Measurements from ENCODE around the gene CCL4L2. TPM values are rescaled to one million over a fixed set of nuclear protein-coding genes. Genes with fewer than 3 reads are reported as not detected.
"Not testable (repeated sequence)": the region's sequence is repeated elsewhere in the genome, so short reads cannot be mapped to it uniquely, and the experiment has no call there.

CCL4L2 gene
- total RNA-seq, 1 donor from 2014 or later: not detected

GRCh38 chr17:36193216-36193775, 17.6 kb upstream of the CCL4L2 start:
- peaks cover 57% of the 10 kb centered on the region for H3K27me3 Mint-ChIP-seq (ENCODE audit: unreplicated experiment)
- no peaks in the 10 kb centered on the region for H3K9me3 Mint-ChIP-seq (ENCODE audit: unreplicated experiment)
- DNase-seq (ENCODE audit: extremely low spot score, unreplicated experiment): no peak
- H3K4me1 Mint-ChIP-seq (ENCODE audit: unreplicated experiment): peaks cover 9% of the 10 kb centered on the region
- TF ChIP-seq CTCF (IDR thresholded peaks at IDR 0.05): no peak
- H3K27ac Mint-ChIP-seq (ENCODE audit: unreplicated experiment): no peak overlapping the region
- H3K36me3 Mint-ChIP-seq (ENCODE audit: unreplicated experiment): no peaks in the 10 kb centered on the region
- H3K4me3 Mint-ChIP-seq (ENCODE audit: unreplicated experiment): no peak overlapping the region

- not testable (repeated sequence) for H3K4me3 Mint-ChIP-seq (ENCODE audit: unreplicated experiment); H3K9me3 Mint-ChIP-seq (ENCODE audit: unreplicated experiment); H3K27ac Mint-ChIP-seq (ENCODE audit: unreplicated experiment); H3K36me3 Mint-ChIP-seq (ENCODE audit: unreplicated experiment); DNase-seq (ENCODE audit: extremely low spot score, unreplicated experiment); H3K4me1 Mint-ChIP-seq (ENCODE audit: unreplicated experiment)
- H3K27me3 Mint-ChIP-seq (ENCODE audit: unreplicated experiment): peaks cover 58% of the 10 kb centered on the region
Observed at GRCh38 chr17:36194147-36194831, 16.6 kb upstream of the CCL4L2 start.

GRCh38 chr17:36194832-36195433, 15.9 kb upstream of the CCL4L2 start:
- not testable (repeated sequence) for H3K4me1 Mint-ChIP-seq (ENCODE audit: unreplicated experiment); H3K27ac Mint-ChIP-seq (ENCODE audit: unreplicated experiment); H3K36me3 Mint-ChIP-seq (ENCODE audit: unreplicated experiment); H3K4me3 Mint-ChIP-seq (ENCODE audit: unreplicated experiment); H3K9me3 Mint-ChIP-seq (ENCODE audit: unreplicated experiment)
- peak; percentile 80 for DNase-seq (ENCODE audit: extremely low spot score, unreplicated experiment)
- peaks cover 58% of the 10 kb centered on the region for H3K27me3 Mint-ChIP-seq (ENCODE audit: unreplicated experiment)

GRCh38 chr17:36195434-36196130, 15.3 kb upstream of the CCL4L2 start:
- H3K27ac Mint-ChIP-seq (ENCODE audit: unreplicated experiment): no peak overlapping the region
- TF ChIP-seq CTCF (IDR thresholded peaks at IDR 0.05): no peak
- peaks cover 56% of the 10 kb centered on the region for H3K27me3 Mint-ChIP-seq (ENCODE audit: unreplicated experiment)
- no peak overlapping the region for H3K4me3 Mint-ChIP-seq (ENCODE audit: unreplicated experiment)
- peak; percentile 87 for DNase-seq (ENCODE audit: extremely low spot score, unreplicated experiment)
- no peaks in the 10 kb centered on the region for H3K36me3 Mint-ChIP-seq (ENCODE audit: unreplicated experiment)
- peaks cover 9% of the 10 kb centered on the region for H3K4me1 Mint-ChIP-seq (ENCODE audit: unreplicated experiment)
- H3K9me3 Mint-ChIP-seq (ENCODE audit: unreplicated experiment): no peaks in the 10 kb centered on the region

GRCh38 chr17:36196131-36196486, 14.8 kb upstream of the CCL4L2 start:
- Mint-ChIP-seq H3K27ac (ENCODE audit: unreplicated experiment) (no peak overlapping the region), H3K36me3 (ENCODE audit: unreplicated experiment) (no peaks in the 10 kb centered on the region), H3K9me3 (ENCODE audit: unreplicated experiment) (no peaks in the 10 kb centered on the region), H3K27me3 (ENCODE audit: unreplicated experiment) (peaks cover 56% of the 10 kb centered on the region), H3K4me1 (ENCODE audit: unreplicated experiment) (peaks cover 9% of the 10 kb centered on the region), H3K4me3 (ENCODE audit: unreplicated experiment) (no peak overlapping the region)
- DNase-seq (ENCODE audit: extremely low spot score, unreplicated experiment): peak; percentile 77
- TF ChIP-seq CTCF (IDR thresholded peaks at IDR 0.05): no peak

- Mint-ChIP-seq H3K4me3 (ENCODE audit: unreplicated experiment) (no peak overlapping the region), H3K27ac (ENCODE audit: unreplicated experiment) (no peak overlapping the region), H3K36me3 (ENCODE audit: unreplicated experiment) (no peaks in the 10 kb centered on the region), H3K27me3 (ENCODE audit: unreplicated experiment) (peaks cover 56% of the 10 kb centered on the region), H3K9me3 (ENCODE audit: unreplicated experiment) (no peaks in the 10 kb centered on the region), H3K4me1 (ENCODE audit: unreplicated experiment) (peaks cover 5% of the 10 kb centered on the region)
- DNase-seq (ENCODE audit: extremely low spot score, unreplicated experiment): no peak
- no peak for TF ChIP-seq CTCF (IDR thresholded peaks at IDR 0.05)
Observed at GRCh38 chr17:36197387-36197703, 13.5 kb upstream of the CCL4L2 start.

Data from osteocyte (in vitro differentiated cells).